GM12878 (cell line): Measurements from ENCODE around the gene RARG. TPM values are rescaled to one million over a fixed set of nuclear protein-coding genes. Genes with fewer than 3 reads are reported as not detected.

Experiments
- ATAC-seq: fragments of 200-7000 bp; cut with Tn5 transposase; 3 replicates; pipeline ENCODE4 v1.9.1; 2020; ENCODE audit warnings: mild to moderate bottlenecking, moderate library complexity
- BruUV-seq: library from RNA; stranded (reverse); fragments of 400-500 nt; replicated peaks from 2 replicates; lab custom pipeline; 2021; lab: Mats Ljungman, UMichigan
- CTCF ChIA-PET: fragments of 300-600 bp; sonication (Branson Sonifier 250); formaldehyde crosslinking; extraction: SDS; loops from one replicate; lab custom pipeline; 2021; ENCODE audit warnings: inconsistent platforms; lab: Yijun Ruan, JAX
- POLR2A ChIA-PET: fragments of 350-600 bp; formaldehyde crosslinking; extraction: SDS; loops from one replicate; lab custom pipeline; 2021; ENCODE audit warnings: inconsistent platforms; lab: Charles Lee
- RAD21 ChIA-PET: fragments of 300-600 bp; sonication (Branson Sonifier 250); formaldehyde crosslinking; loops from one replicate; lab custom pipeline; 2023; ENCODE audit warnings: antibody characterized with exemption; ENCODE audit not compliant: unreplicated experiment; lab: Charles Lee
- SMC1A ChIA-PET: fragments of 300-600 bp; sonication (Branson Sonifier 250); formaldehyde crosslinking; loops from one replicate; lab custom pipeline; 2023; ENCODE audit not compliant: unreplicated experiment, uncharacterized antibody; lab: Charles Lee
- DNase-seq: peaks from one replicate; pipeline ENCODE4 v3.0.0-alpha.2; 2011; ENCODE audit warnings: low read depth, low spot score
- FAIRE-seq: peaks from 3 replicates; lab custom pipeline; 2011; peaks lifted over from hg19 to GRCh38; lab: Jason Lieb, UNC
- H2AFZ ChIP-seq: 2 replicates; pipeline ENCODE4 v1.6.0; 2011; ENCODE audit warnings: low read depth, low read length, control low read depth; ENCODE audit not compliant: control insufficient read depth
- H3K27ac ChIP-seq: 2 replicates; pipeline ENCODE4 v1.5.1; 2011; ENCODE audit warnings: control low read depth; ENCODE audit not compliant: control insufficient read depth, insufficient read depth
- H3K27me3 ChIP-seq, 2 experiments: replicated peaks in 1 of 2; 2 replicates each; pipeline versions ENCODE4 v1.6.0 to v1.6.1; 2011; ENCODE audit warnings: low read length in 1 of 2; ENCODE audit not compliant: control insufficient read depth in 2 of 2, insufficient read depth in 2 of 2
- H3K36me3 ChIP-seq, 2 experiments: 2 replicates each; pipeline ENCODE4 v1.5.1; 2011; ENCODE audit warnings: low read length in 1 of 2; ENCODE audit not compliant: control insufficient read depth in 2 of 2, insufficient read depth in 2 of 2
- H3K4me1 ChIP-seq: 2 replicates; pipeline ENCODE4 v1.6.1; 2011; ENCODE audit warnings: mild to moderate bottlenecking, low read length, moderate library complexity, mixed read lengths; ENCODE audit not compliant: control insufficient read depth, insufficient read depth
- H3K4me2 ChIP-seq: 2 replicates; pipeline ENCODE4 v1.6.0; 2011; ENCODE audit warnings: control low read depth; ENCODE audit not compliant: control insufficient read depth, insufficient read depth
- H3K4me3 ChIP-seq: fragments of 200-600 bp; sonication (generic); 2 replicates; pipeline ENCODE4 v1.5.1; 2016
- H3K79me2 ChIP-seq: 2 replicates; pipeline ENCODE4 v1.6.0; 2011; ENCODE audit warnings: low read length; ENCODE audit not compliant: control insufficient read depth, insufficient read depth
- H3K9ac ChIP-seq: 2 replicates; pipeline ENCODE4 v1.8.0; 2011; ENCODE audit warnings: low read length, control low read depth, mixed read lengths; ENCODE audit not compliant: control insufficient read depth, insufficient read depth
- H3K9me3 ChIP-seq: replicated peaks from 3 replicates; pipeline ENCODE4 v1.5.1; 2011; ENCODE audit warnings: mild to moderate bottlenecking, low read length; ENCODE audit not compliant: control insufficient read depth, insufficient read depth
- H4K20me1 ChIP-seq: 2 replicates; pipeline ENCODE4 v1.6.0; 2011; ENCODE audit not compliant: control insufficient read depth, insufficient read depth
- CHD1 ChIP-seq: IDR thresholded peaks from 2 replicates; pipeline ENCODE4 v1.6.1; 2012; ENCODE audit warnings: low read depth, low read length, improper control_type of control experiment
- CREM ChIP-seq: IDR thresholded peaks from 2 replicates; pipeline ENCODE4 v1.6.1; 2014; ENCODE audit warnings: antibody characterized with exemption, low read depth
- HDGF ChIP-seq: fragments of 450-650 bp; IDR thresholded peaks from 2 replicates; pipeline ENCODE4 v1.6.1; 2016; ENCODE audit warnings: antibody characterized with exemption
- MTA2 ChIP-seq: fragments of 450-650 bp; IDR thresholded peaks from 2 replicates; pipeline ENCODE4 v1.6.1; 2016; ENCODE audit warnings: low read depth, mild to moderate bottlenecking, moderate library complexity
- MYB ChIP-seq: fragments of 150-350 bp; IDR thresholded peaks from 2 replicates; pipeline ENCODE4 v1.6.1; 2014; ENCODE audit warnings: mild to moderate bottlenecking, low read depth, low read length, borderline replicate concordance
- NR2F1 ChIP-seq: fragments of 450-650 bp; conservative IDR thresholded peaks from 2 replicates; pipeline ENCODE4 v1.6.1; 2017; ENCODE audit warnings: mild to moderate bottlenecking
- PML ChIP-seq: IDR thresholded peaks from 2 replicates; pipeline ENCODE4 v1.6.1; 2012; ENCODE audit warnings: low read length, inconsistent platforms
- SIN3A ChIP-seq: IDR thresholded peaks from 2 replicates; pipeline ENCODE4 v1.6.1; 2012; ENCODE audit warnings: low read depth, low read length, improper control_type of control experiment
- ZNF274 ChIP-seq: IDR thresholded peaks from one replicate; pipeline ENCODE4 v1.8.0; 2011; ENCODE audit not compliant: insufficient read length, insufficient read depth
- WGBS: methylation state at CpG from one replicate; pipeline ENCODE4 v1.1.6; 2016; ENCODE audit warnings: low lambda C conversion rate; ENCODE audit not compliant: insufficient replicate concordance, insufficient coverage; ENCODE audit errors: missing lambda C conversion rate; 5-methylcytosine and 5-hydroxymethylcytosine counted together
- in situ Hi-C: fragments of 300-500 bp; cut with MboI; formaldehyde crosslinking; loops from 9 replicates; pipeline ENCODE4 v1.14.3; 2018; ENCODE audit warnings: mixed read lengths
- intact Hi-C: fragments of 100-400 bp; cut with micrococcal nuclease; formaldehyde crosslinking; loops from one replicate; pipeline ENCODE4 v1.14.2; 2022; ENCODE audit not compliant: unreplicated experiment
- polyA plus RNA-seq, 11 experiments: library from polyadenylated mRNA; depleted of rRNA in 4 of 11; unstranded in 6 of 11; stranded (reverse) in 5 of 11; fragments of >200 nt; fragmentation: Nextera tagmentation in 4 of 11; fragmentation: Illumina TruSeq in 1 of 11; extraction: Ambion mirVana in 4 of 11; extraction: Trizol in 1 of 11; gene quantifications; 1 replicate in 1 of 11; 2 replicates in 10 of 11; pipeline versions ENCODE4 v1.2.1 to v1.2.3, GENCODE V29; 2011 to 2016; ENCODE audit warnings: inconsistent platforms in 2 of 11, missing spikeins in 2 of 11, low read depth in 1 of 11
- total RNA-seq, 4 experiments: library from RNA; depleted of rRNA in 3 of 4; stranded (reverse); fragments of >200 nt in 3 of 4; fragmentation: Illumina TruSeq in 1 of 4; extraction: Trizol in 1 of 4; gene quantifications; 2 replicates each; pipeline versions ENCODE4 v1.2.1 to v1.2.3, GENCODE V29; 2013 to 2021
- TF ChIP-seq, protein P1 (sequence below): fragments of 450-650 bp; IDR thresholded peaks from 2 replicates; pipeline ENCODE4 v1.6.1; 2016; ENCODE audit warnings: mild to moderate bottlenecking
- TF ChIP-seq, protein P2 (sequence below): IDR thresholded peaks from 2 replicates; pipeline ENCODE4 v1.6.1; 2011; ENCODE audit warnings: borderline replicate concordance, low read depth, mild to moderate bottlenecking, moderate library complexity, low read length; ENCODE audit not compliant: insufficient read depth, poor library complexity, severe bottlenecking
- TF ChIP-seq, protein P3 (sequence below): fragments of 450-650 bp; conservative IDR thresholded peaks from 2 replicates; pipeline ENCODE4 v1.6.1; 2017; ENCODE audit warnings: mild to moderate bottlenecking, moderate library complexity
- TF ChIP-seq, protein P4 (sequence below): IDR thresholded peaks from 2 replicates; pipeline ENCODE4 v1.6.1; 2012; ENCODE audit warnings: improper control_type of control experiment, low read depth, low read length; ENCODE audit not compliant: insufficient replicate concordance
- TF ChIP-seq, protein P5 (sequence below): IDR thresholded peaks from 2 replicates; pipeline ENCODE4 v1.6.1; 2012; ENCODE audit warnings: low read depth, low read length, improper control_type of control experiment

Gene RARG
- total and polyA plus RNA-seq, 10 of the 15 experiments (the other 5 are each of a cell fraction or from before 2014, with no cell fraction given) = 0.27 to 8.1 (median 4.1) TPM

DNA sequence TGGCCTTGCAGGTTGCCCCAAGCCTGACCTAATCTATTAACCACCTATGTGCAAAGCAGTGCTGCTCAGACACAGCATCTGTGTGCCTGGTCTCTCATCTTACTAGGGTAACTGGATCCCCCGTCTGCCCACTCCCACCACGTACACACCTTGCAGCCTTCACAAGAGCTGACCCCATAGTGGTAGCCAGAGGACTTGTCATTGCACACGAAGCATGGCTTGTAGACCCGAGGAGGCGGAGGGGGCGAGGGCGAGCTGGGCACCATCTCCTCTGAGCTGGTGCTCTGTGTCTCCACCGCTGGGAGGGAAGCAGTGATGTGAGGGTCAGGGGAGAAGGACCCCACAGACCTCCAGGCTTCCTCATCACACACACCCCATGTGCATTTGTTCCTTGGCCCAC is 16.5 kb downstream of the RARG start:
- no peak overlapping the region for H2AFZ ChIP-seq
- no peaks in the 10 kb centered on the region for H3K27me3 ChIP-seq
- H4K20me1 ChIP-seq = no peaks in the 10 kb centered on the region
- 89% methylated on average over 8 of the region's 8 CpGs for WGBS
- intact Hi-C loops (no loop called here), in situ Hi-C loops (no loop called here)
- no peak overlapping the region for H3K4me2 ChIP-seq
- no TSS peak for BruUV-seq
- peaks cover 13% of the 10 kb centered on the region for H3K4me1 ChIP-seq
- FAIRE-seq (no peak), ATAC-seq (no peak), DNase-seq (no peak)
- CTCF ChIA-PET = interaction anchor here (0.8 to 15.7 kb wide), 16 partner anchors 9 to 149 kb away, joined by 3 to 315 read pairs (median 10); partner anchors contain the start of genes AAAS, ESPL1, MYG1 and PFDN5
- SMC1A ChIA-PET = interaction anchor here (1.0 to 16.4 kb wide), 15 partner anchors 8 to 150 kb away, joined by 3 to 155 read pairs (median 4); partner anchors contain the start of genes AAAS, ESPL1 and ITGB7
- H3K9ac ChIP-seq = no peak overlapping the region
- H3K4me3 ChIP-seq = no peak overlapping the region
- peaks cover 4% of the 10 kb centered on the region; the same call in 1 of the 2 replicates for H3K79me2 ChIP-seq
- RAD21 ChIA-PET = interaction anchor here (1.1 to 11.1 kb wide), 9 partner anchors 23 to 150 kb away, joined by 4 to 146 read pairs (median 10); partner anchors contain the start of gene ESPL1
- POLR2A ChIA-PET = interaction anchor here (0.7 to 1.5 kb wide), 3 partner anchors 8 to 42 kb away, joined by 3 to 5 read pairs (median 3); no protein-coding TSS in a partner anchor
- H3K36me3 ChIP-seq = peaks cover 6 to 23% of the 10 kb centered on the region in 2 experiments
- no peak overlapping the region for H3K27ac ChIP-seq
- no peaks in the 10 kb centered on the region for H3K9me3 ChIP-seq
- TF ChIP-seq, protein P1, sequence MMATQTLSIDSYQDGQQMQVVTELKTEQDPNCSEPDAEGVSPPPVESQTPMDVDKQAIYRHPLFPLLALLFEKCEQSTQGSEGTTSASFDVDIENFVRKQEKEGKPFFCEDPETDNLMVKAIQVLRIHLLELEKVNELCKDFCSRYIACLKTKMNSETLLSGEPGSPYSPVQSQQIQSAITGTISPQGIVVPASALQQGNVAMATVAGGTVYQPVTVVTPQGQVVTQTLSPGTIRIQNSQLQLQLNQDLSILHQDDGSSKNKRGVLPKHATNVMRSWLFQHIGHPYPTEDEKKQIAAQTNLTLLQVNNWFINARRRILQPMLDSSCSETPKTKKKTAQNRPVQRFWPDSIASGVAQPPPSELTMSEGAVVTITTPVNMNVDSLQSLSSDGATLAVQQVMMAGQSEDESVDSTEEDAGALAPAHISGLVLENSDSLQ = no peak
- TF ChIP-seq CREM = no peak
- TF ChIP-seq, protein P2, sequence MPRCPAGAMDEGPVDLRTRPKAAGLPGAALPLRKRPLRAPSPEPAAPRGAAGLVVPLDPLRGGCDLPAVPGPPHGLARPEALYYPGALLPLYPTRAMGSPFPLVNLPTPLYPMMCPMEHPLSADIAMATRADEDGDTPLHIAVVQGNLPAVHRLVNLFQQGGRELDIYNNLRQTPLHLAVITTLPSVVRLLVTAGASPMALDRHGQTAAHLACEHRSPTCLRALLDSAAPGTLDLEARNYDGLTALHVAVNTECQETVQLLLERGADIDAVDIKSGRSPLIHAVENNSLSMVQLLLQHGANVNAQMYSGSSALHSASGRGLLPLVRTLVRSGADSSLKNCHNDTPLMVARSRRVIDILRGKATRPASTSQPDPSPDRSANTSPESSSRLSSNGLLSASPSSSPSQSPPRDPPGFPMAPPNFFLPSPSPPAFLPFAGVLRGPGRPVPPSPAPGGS = no peak
- TF ChIP-seq, protein P3, sequence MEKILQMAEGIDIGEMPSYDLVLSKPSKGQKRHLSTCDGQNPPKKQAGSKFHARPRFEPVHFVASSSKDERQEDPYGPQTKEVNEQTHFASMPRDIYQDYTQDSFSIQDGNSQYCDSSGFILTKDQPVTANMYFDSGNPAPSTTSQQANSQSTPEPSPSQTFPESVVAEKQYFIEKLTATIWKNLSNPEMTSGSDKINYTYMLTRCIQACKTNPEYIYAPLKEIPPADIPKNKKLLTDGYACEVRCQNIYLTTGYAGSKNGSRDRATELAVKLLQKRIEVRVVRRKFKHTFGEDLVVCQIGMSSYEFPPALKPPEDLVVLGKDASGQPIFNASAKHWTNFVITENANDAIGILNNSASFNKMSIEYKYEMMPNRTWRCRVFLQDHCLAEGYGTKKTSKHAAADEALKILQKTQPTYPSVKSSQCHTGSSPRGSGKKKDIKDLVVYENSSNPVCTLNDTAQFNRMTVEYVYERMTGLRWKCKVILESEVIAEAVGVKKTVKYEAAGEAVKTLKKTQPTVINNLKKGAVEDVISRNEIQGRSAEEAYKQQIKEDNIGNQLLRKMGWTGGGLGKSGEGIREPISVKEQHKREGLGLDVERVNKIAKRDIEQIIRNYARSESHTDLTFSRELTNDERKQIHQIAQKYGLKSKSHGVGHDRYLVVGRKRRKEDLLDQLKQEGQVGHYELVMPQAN = no peak
- no peak for TF ChIP-seq MYB
- TF ChIP-seq, protein P4, sequence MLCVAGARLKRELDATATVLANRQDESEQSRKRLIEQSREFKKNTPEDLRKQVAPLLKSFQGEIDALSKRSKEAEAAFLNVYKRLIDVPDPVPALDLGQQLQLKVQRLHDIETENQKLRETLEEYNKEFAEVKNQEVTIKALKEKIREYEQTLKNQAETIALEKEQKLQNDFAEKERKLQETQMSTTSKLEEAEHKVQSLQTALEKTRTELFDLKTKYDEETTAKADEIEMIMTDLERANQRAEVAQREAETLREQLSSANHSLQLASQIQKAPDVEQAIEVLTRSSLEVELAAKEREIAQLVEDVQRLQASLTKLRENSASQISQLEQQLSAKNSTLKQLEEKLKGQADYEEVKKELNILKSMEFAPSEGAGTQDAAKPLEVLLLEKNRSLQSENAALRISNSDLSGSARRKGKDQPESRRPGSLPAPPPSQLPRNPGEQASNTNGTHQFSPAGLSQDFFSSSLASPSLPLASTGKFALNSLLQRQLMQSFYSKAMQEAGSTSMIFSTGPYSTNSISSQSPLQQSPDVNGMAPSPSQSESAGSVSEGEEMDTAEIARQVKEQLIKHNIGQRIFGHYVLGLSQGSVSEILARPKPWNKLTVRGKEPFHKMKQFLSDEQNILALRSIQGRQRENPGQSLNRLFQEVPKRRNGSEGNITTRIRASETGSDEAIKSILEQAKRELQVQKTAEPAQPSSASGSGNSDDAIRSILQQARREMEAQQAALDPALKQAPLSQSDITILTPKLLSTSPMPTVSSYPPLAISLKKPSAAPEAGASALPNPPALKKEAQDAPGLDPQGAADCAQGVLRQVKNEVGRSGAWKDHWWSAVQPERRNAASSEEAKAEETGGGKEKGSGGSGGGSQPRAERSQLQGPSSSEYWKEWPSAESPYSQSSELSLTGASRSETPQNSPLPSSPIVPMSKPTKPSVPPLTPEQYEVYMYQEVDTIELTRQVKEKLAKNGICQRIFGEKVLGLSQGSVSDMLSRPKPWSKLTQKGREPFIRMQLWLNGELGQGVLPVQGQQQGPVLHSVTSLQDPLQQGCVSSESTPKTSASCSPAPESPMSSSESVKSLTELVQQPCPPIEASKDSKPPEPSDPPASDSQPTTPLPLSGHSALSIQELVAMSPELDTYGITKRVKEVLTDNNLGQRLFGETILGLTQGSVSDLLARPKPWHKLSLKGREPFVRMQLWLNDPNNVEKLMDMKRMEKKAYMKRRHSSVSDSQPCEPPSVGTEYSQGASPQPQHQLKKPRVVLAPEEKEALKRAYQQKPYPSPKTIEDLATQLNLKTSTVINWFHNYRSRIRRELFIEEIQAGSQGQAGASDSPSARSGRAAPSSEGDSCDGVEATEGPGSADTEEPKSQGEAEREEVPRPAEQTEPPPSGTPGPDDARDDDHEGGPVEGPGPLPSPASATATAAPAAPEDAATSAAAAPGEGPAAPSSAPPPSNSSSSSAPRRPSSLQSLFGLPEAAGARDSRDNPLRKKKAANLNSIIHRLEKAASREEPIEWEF = no peak
- TF ChIP-seq HDGF = no peak
- TF ChIP-seq, protein P5, sequence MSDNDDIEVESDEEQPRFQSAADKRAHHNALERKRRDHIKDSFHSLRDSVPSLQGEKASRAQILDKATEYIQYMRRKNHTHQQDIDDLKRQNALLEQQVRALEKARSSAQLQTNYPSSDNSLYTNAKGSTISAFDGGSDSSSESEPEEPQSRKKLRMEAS = no peak
- TF ChIP-seq CHD1 = no peak
- no peak for TF ChIP-seq NR2F1
- TF ChIP-seq PML = no peak
- TF ChIP-seq MTA2 = no peak
- no peak for TF ChIP-seq SIN3A
- no peak for TF ChIP-seq ZNF274
